Caco-2 (cell line): ENCODE measurements around the gene PRKX. TPM values are rescaled to one million over a fixed set of nuclear protein-coding genes. Genes with fewer than 3 reads are reported as not detected.
"Not testable (repeated sequence)": the region's sequence is repeated elsewhere in the genome, so short reads cannot be mapped to it uniquely, and the experiment has no call there.

ENCODE experiments used
- BruUV-seq: library from RNA; stranded (reverse); fragments of 400-500 nt; replicated peaks from 2 replicates; lab custom pipeline; 2021; lab: Mats Ljungman, UMichigan
- CTCF ChIA-PET: fragments of 300-600 bp; sonication (Branson Sonifier 250); formaldehyde crosslinking; loops from one replicate; lab custom pipeline; 2022; ENCODE audit warnings: antibody characterized with exemption; lab: Charles Lee
- POLR2A ChIA-PET: fragments of 300-600 bp; sonication (Branson Sonifier 250); formaldehyde crosslinking; loops from one replicate; lab custom pipeline; 2022; ENCODE audit warnings: antibody characterized with exemption; lab: Charles Lee
- DNase-seq, 2 experiments: peaks; one replicate each; pipeline versions ENCODE4 v3.0.0 to v3.0.0-alpha.2; 2020 to 2022
- H3K27me3 ChIP-seq: replicated peaks from 2 replicates; pipeline ENCODE4 v1.6.0; 2011; ENCODE audit warnings: low read length; ENCODE audit not compliant: control insufficient read depth, insufficient read depth
- H3K36me3 ChIP-seq: 2 replicates; pipeline ENCODE4 v1.5.1; 2011; ENCODE audit warnings: low read length; ENCODE audit not compliant: control insufficient read depth, insufficient read depth
- H3K4me1 ChIP-seq: fragments of 250-450 bp; sonication (Bioruptor Pico); 2 replicates; pipeline ENCODE4 v1.5.1; 2020; ENCODE audit warnings: mild to moderate bottlenecking
- H3K4me3 ChIP-seq: 2 replicates; pipeline ENCODE4 v1.5.1; 2011; ENCODE audit warnings: low read depth, mild to moderate bottlenecking, control low read depth, low read length
- H3K9me3 ChIP-seq: fragments of 250-450 bp; sonication (Bioruptor Pico); 2 replicates; pipeline ENCODE4 v1.5.1; 2020; ENCODE audit warnings: mild to moderate bottlenecking, moderate library complexity
- H3K27ac Mint-ChIP-seq: one replicate; pipeline ENCODE4 v1.8.0; 2022; ENCODE audit warnings: mixed read lengths; ENCODE audit not compliant: unreplicated experiment
- H3K27me3 Mint-ChIP-seq: one replicate; pipeline ENCODE4 v1.8.0; 2022; ENCODE audit warnings: mixed read lengths; ENCODE audit not compliant: insufficient read depth, unreplicated experiment
- H3K36me3 Mint-ChIP-seq: one replicate; pipeline ENCODE4 v1.8.0; 2022; ENCODE audit warnings: mild to moderate bottlenecking, mixed read lengths; ENCODE audit not compliant: insufficient read depth, unreplicated experiment
- H3K4me1 Mint-ChIP-seq: one replicate; pipeline ENCODE4 v1.8.0; 2022; ENCODE audit warnings: low read depth, mixed read lengths; ENCODE audit not compliant: unreplicated experiment
- H3K4me3 Mint-ChIP-seq: one replicate; pipeline ENCODE4 v1.8.0; 2022; ENCODE audit warnings: mild to moderate bottlenecking, moderate library complexity, mixed read lengths; ENCODE audit not compliant: unreplicated experiment
- H3K9me3 Mint-ChIP-seq: one replicate; pipeline ENCODE4 v1.8.0; 2022; ENCODE audit warnings: mixed read lengths; ENCODE audit not compliant: unreplicated experiment
- intact Hi-C: fragments of 100-400 bp; cut with micrococcal nuclease; formaldehyde crosslinking; loops from one replicate; pipeline ENCODE4 v1.10.0; 2022; ENCODE audit not compliant: unreplicated experiment
- total RNA-seq: library from RNA; stranded (reverse); gene quantifications from 2 replicates; pipeline ENCODE4 v1.2.3, GENCODE V29; 2022
- TF ChIP-seq, protein P1 (sequence below), 2 experiments: fragments of 200-600 bp in 1 of 2; IDR thresholded peaks; 1 replicate in 1 of 2; 2 replicates in 1 of 2; pipeline versions ENCODE4 v1.5.1 to v1.8.0; 2011 to 2022; ENCODE audit warnings: antibody characterized with exemption in 1 of 2, control low read depth in 1 of 2, inconsistent platforms in 1 of 2, low read depth in 1 of 2, low read length in 1 of 2, mild to moderate bottlenecking in 1 of 2, moderate library complexity in 1 of 2; ENCODE audit not compliant: insufficient read depth in 1 of 2, severe bottlenecking in 1 of 2, unreplicated experiment in 1 of 2

The PRKX gene
- total RNA-seq, 1 experiment from 2014 or later: 20.3 TPM

DNA sequence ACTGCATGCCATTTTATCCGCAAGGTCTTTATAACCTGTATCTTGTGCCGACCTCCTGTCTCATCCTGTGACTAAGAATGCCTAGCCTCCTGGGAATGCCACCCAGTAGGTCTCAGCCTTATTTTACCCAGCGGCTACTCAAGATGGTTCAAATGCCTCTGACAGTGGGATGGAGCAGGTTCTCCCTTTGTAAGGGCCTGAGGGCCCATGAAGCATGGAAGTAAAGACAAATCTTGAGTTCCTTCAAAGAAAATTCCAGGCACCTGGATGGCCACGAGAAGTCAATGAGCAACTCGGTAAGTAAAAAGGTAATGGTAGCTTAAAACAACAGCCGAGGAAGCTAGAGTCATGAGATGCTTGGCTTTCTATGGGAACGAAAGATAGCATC lies 19.6 kb upstream of the PRKX start:
- Histone ChIP-seq H3K9me3 (no peaks in the 10 kb centered on the region), H3K27me3 (no peaks in the 10 kb centered on the region), H3K4me3 (no peak overlapping the region), H3K4me1 (no peaks in the 10 kb centered on the region), H3K36me3 (no peaks in the 10 kb centered on the region)
- no peaks in the 10 kb centered on the region for H3K9me3 Mint-ChIP-seq
- POLR2A ChIA-PET: no interaction called here
- intact Hi-C loops: no loop called here
- no peak overlapping the region for H3K4me3 Mint-ChIP-seq
- H3K27me3 Mint-ChIP-seq: no peaks in the 10 kb centered on the region
- no peaks in the 10 kb centered on the region for H3K36me3 Mint-ChIP-seq
- DNase-seq: no peak
- CTCF ChIA-PET: no interaction called here
- TF ChIP-seq, protein P1, sequence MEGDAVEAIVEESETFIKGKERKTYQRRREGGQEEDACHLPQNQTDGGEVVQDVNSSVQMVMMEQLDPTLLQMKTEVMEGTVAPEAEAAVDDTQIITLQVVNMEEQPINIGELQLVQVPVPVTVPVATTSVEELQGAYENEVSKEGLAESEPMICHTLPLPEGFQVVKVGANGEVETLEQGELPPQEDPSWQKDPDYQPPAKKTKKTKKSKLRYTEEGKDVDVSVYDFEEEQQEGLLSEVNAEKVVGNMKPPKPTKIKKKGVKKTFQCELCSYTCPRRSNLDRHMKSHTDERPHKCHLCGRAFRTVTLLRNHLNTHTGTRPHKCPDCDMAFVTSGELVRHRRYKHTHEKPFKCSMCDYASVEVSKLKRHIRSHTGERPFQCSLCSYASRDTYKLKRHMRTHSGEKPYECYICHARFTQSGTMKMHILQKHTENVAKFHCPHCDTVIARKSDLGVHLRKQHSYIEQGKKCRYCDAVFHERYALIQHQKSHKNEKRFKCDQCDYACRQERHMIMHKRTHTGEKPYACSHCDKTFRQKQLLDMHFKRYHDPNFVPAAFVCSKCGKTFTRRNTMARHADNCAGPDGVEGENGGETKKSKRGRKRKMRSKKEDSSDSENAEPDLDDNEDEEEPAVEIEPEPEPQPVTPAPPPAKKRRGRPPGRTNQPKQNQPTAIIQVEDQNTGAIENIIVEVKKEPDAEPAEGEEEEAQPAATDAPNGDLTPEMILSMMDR (IDR thresholded peaks at IDR 0.05; ENCODE audit: insufficient read depth in 1 of 2, low read depth in 1 of 2, low read length in 1 of 2, severe bottlenecking in 1 of 2, unreplicated experiment in 1 of 2): no peak
- no TSS peak for BruUV-seq
- no peaks in the 10 kb centered on the region for H3K4me1 Mint-ChIP-seq
- no peak overlapping the region for H3K27ac Mint-ChIP-seq

DNA sequence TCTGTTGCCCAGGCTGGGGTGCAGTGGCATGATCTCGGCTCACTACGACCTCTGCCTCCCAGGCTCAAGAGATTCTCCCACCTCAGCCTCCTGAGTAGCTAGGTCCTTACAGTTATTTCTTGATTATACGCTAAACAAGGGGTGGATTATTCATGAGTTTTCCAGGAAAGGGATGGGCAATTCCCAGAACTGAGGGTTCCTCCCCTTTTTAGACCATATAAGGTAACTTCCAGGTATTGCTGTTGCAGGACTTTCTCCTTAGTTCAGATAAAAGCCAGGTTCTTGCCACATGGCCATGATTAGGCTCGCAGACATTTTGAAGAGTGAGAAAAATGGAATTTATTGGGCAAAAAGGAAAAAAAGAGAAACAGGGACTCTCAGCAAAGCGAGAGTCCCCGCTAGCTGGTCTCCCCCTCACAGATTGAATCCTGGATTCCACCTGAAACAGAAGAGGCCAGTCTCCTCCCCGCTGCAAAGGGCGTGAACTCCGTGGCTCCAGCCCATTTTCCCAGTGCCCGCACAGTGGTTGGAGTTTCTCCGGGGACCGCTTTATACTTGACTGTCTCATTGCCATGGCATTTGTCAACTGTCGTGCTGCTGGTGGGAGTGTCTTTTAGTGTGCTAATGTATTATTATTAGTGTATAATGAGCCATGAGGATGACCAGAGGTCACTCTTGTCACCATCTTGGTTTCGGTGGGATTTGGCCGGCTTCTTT lies 19.0 kb upstream of the PRKX start:
- intact Hi-C loops, H3K4me1 ChIP-seq, H3K36me3 Mint-ChIP-seq, H3K27me3 ChIP-seq, CTCF ChIA-PET, H3K4me3 ChIP-seq, BruUV-seq, H3K4me1 Mint-ChIP-seq, H3K27me3 Mint-ChIP-seq, H3K36me3 ChIP-seq, DNase-seq, H3K4me3 Mint-ChIP-seq, POLR2A ChIA-PET, H3K9me3 ChIP-seq, H3K9me3 Mint-ChIP-seq, H3K27ac Mint-ChIP-seq: not testable (repeated sequence)

DNA sequence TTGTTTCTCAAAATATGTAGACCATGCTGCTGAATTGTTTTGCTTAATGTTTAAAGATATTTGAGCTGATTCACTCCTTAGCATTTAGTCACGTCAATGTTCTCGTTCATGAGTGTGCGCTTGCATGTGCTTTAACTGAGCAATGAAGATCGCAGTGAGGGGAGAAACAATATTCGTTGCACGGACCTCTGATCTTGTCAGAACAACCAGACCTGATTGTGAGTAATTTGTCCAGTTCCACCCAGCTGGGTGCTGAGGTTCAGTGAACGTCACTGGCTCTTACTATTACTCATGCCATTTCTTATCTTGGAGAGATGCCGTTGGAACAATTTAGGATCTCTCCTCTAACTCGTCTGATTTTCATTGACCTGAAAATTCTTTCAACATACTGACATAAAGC lies 15.0 kb upstream of the PRKX start:
- Histone ChIP-seq H3K4me3 (no peak overlapping the region), H3K4me1 (no peaks in the 10 kb centered on the region), H3K36me3 (no peaks in the 10 kb centered on the region), H3K9me3 (no peaks in the 10 kb centered on the region), H3K27me3 (no peaks in the 10 kb centered on the region)
- peak in 1 of 2 experiments; percentile 1 for DNase-seq
- Mint-ChIP-seq H3K4me1 (no peaks in the 10 kb centered on the region), H3K27me3 (no peaks in the 10 kb centered on the region), H3K4me3 (no peak overlapping the region), H3K36me3 (no peaks in the 10 kb centered on the region), H3K9me3 (no peaks in the 10 kb centered on the region), H3K27ac (no peak overlapping the region)
- intact Hi-C loops: no loop called here
- POLR2A ChIA-PET: no interaction called here
- BruUV-seq: no TSS peak
- TF ChIP-seq, protein P1 (IDR thresholded peaks at IDR 0.05; ENCODE audit: insufficient read depth in 1 of 2, low read depth in 1 of 2, low read length in 1 of 2, severe bottlenecking in 1 of 2, unreplicated experiment in 1 of 2): no peak
- CTCF ChIA-PET: no interaction called here

DNA sequence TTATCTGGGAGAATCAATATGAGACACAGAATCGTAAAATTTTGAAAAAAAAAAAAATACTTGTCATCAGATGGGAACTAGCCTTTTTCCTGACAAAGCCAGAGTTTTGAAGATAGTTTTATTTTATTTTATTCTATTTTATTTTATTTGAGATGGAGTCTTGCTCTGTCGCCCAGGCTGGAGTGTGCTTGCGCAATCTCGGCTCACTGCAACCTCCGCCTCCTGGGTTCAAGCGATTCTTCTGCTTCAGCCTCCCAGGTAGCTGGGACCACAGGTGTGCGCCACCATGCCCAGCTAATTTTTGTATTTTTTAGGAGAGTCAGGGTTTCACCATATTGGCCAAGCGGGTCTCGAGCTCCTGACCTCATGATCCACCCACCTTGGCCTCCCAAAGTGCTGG lies 10.0 kb upstream of the PRKX start:
- POLR2A ChIA-PET, DNase-seq, CTCF ChIA-PET, H3K4me3 ChIP-seq, intact Hi-C loops, H3K27me3 Mint-ChIP-seq, H3K36me3 Mint-ChIP-seq, H3K9me3 ChIP-seq, H3K36me3 ChIP-seq, H3K9me3 Mint-ChIP-seq, H3K4me1 Mint-ChIP-seq, H3K27ac Mint-ChIP-seq, H3K27me3 ChIP-seq, BruUV-seq, H3K4me3 Mint-ChIP-seq, H3K4me1 ChIP-seq: not testable (repeated sequence)
